Measurements from ENCODE around the gene CLMN.

CLMN gene

GRCh38 chr14:95301527-95302187 lies 18.1 kb downstream of the CLMN start:
- DNase-seq = no peak

DNA sequence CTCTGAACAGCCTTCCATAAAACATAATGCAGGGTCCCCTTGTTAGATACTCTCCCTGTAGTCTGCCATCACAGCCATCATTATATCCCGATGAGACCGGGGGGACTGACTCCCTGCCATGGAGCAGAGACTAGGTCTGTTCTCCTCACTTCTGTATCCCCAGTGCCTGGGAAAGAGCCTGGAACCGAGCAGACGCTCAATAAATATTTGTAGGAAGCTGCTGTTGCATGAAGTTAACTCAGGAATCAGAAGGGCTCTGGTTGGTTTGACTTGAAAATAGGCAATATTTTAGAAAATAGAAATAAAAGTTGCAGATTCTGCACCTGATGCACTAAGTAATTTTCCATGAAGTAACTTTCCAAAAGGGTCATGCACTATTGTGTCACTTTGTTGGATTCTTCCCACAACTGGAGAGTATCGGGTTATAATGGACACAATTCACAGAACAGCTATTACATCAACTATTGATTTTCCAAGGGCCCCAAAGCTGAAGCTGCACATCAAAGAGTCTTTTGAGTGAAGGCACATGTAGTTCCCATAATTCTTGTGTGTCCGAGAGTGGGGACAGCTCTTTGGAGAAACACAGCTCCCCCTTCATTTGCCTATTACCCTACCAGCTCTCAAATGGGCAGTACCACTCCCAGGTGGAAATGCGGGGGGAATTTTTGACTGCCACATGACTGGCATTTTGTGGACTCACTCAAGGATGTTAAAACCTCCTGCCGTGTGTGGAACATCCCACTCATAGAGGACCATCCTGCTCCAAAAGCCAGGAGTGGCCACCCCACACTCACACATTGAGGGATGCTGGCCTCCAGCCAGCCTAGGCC lies 18.8 kb downstream of the CLMN start:
- DNase-seq = no peak

GRCh38 chr14:95300002-95300696 lies 19.6 kb downstream of the CLMN start:
- DNase-seq = no peak

- DNase-seq = no peak
Observed at GRCh38 chr14:95299271-95299670, 20.4 kb downstream of the CLMN start.

DNA sequence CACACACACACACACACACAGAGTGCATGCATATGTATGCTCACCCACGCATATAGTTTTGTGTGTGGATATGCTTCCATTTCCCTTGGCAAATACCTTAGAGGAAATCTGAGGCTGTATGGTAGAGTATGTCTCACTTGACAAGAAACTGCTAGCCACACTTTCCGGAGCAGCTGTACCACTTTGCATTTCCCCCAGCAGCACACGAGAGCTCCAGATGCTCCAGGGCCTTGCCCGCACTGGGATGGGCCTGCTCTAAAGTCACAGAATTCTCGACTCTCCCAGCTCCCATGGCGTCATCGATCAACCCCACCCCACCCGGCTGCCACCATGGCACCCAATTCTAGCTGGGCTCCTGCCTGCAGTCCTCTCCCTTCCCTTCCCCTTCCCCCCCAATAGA lies 21.9 kb downstream of the CLMN start:
- DNase-seq = no peak

DNA sequence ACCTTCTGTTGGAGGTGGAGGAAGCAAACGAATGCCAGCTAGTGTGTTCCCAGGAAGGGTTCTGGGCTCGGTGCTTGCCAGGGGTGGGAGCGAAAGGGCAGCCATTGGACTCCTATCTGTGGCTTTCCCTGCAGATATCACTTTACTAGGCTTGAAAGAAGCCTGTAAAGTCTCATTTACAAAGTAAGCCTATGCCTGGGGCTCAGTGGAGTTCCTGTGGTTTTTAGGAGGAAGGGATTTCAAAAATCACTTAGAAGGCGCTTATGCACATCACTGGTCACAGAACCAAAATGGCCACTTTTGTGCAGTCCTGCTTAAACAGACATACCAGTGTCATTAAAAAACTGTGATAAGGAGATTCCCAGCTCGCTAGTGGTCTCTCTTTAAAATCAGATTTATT lies 22.7 kb downstream of the CLMN start:
- DNase-seq = no peak

- no peak for DNase-seq
Observed at GRCh38 chr14:95295600-95296376, 23.9 kb downstream of the CLMN start.

GRCh38 chr14:95294834-95295599 lies 24.7 kb downstream of the CLMN start:
- DNase-seq = no peak

DNA sequence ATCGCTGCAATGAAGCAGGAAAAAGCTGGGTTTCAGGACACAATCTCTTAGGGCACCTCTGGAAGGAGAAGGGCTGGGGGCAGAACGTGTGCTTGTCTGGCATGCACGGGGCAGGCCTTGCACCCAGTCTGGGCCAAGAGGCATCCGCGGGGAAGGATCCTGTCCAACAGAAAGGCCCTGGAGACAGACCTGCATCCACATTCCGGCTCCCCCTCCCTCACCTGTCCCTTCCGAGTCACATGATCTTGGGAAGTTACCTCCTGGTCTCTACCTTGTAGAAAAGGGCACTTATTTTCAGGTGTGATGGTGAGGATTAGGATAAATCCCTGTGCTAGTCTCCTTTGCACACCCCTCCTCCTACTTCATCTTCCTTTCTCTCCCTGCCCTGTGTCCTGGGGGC lies 25.4 kb downstream of the CLMN start:
- no peak for DNase-seq

DNA sequence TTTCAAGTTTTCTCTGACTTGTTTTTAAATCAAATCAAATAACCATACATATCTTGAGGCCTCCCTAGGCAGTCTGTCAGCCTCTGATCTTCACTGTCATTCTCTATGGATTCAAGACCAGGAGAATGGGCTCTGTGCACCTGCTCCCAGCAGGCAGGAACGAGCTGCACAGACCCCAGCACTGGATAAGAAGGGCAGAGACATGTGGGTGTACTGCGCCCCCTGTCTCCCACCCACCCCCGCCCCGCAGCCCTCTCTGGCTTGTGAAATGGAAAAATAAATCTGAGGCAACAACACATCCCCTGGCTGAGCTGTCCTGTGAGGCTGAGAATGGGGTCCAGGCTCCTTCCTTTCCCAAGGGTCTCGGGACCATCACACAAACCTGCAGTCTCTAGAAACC lies 26.3 kb downstream of the CLMN start:
- DNase-seq = no peak

- DNase-seq = no peak
Observed at GRCh38 chr14:95292660-95293425, 26.9 kb downstream of the CLMN start.

DNA sequence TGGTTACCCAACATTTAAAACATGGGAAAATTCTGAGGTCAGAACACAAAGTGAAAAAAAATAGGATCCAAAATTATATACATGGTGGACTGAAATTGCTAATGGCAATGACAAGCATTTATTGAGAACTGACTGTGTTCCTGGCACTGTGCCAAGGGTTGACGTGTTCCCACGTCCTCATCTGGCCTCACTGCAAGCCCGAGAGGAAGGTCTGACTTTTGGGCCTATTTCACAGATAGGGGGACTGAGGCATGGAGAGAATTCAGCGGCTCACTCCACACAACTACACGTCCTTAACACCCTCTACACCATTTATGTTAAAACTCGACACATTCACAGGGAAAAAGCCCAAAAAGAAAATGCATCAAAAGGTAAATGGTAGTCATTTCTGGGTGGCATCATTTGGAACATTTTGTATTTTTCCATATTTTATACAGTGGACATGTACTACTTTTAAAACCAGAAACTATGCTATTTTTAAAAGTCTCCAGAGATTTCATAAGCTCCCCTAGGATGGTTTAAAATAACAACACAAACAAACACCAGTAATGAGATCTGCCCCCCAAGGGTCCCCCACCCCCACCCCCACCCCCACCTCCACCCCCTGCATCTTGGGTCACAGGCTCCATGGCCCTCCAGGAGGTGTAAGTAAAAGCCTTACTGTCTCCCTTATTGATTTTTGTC lies 27.7 kb downstream of the CLMN start:
- no peak for DNase-seq

DNA sequence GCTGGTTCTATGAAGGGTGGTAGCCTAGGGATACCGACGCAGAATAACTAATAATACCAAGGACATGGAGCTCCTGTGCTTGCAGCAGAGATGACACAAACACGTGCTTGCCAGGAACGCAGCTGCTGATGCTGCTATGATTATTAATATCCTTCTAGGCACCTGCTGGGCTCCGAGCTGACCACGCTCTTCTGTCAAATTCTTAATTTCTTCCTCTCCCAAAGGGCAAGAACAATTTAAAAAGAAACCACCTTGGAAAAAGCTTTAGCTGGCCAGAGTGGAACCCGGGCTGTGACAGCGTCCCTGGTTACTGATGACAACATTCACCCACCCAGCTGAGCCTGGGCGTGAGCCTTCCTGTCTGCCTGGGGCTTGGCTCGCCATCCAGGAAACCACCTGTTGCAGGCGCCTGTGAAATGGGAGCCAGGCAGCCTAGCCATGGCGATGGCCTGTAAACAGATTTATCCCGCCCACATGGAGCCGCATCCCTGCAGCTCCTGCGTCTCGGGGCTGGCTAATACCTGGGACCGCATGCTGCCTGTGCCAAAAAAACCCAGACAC lies 28.8 kb downstream of the CLMN start:
- DNase-seq = no peak

DNA sequence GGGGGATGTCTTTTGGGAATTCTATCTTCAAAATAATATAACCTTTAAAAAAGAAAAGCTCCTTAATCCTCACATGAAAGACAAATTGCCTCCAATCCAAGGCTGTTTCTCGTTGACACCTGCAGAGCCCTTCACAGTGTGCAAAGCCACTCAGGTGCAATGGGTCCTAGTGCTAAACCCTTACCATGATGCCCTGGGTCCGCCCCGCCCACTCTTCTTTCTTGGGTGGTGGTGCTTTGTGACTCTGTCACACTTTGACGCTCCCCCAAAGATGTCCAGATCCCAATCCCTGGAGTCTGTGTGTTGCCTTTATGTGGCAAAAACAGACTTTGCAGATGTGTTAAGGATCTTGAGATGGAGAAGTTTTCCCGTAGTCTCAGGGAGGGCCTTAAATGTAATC lies 29.7 kb downstream of the CLMN start:
- no peak for DNase-seq

- no peak for DNase-seq
Observed at GRCh38 chr14:95289323-95290010, 30.2 kb downstream of the CLMN start.

- no peak for DNase-seq
Observed at GRCh38 chr14:95288672-95289322, 30.9 kb downstream of the CLMN start.

DNA sequence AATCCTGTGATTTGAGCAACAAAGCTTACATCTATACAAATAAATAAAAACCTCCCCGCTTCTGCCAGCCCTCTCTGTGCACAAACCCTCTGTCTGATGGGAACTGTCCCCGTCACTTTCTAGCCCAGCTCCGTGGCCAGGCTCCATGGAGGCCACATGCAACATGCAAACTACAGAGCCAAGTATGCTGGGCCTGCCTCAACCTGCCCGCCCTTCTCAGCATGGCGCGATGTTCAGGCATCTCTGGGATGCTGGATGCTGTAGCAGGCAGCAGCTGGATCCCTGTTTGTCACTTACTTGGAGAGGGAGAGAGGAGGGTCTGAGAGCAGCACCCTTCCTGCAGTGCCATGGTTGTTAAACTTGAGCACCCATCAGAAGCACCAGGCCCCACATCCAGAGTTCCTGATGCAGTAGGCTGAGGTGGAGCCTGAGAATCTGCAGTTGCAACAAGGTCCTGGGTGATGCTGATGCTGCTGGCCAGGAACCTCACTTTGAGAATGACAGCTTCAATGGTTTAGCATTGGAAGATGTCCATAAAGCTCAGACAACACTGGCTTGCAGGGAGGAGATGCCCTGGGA lies 32.4 kb downstream of the CLMN start:
- no peak for DNase-seq

DNA sequence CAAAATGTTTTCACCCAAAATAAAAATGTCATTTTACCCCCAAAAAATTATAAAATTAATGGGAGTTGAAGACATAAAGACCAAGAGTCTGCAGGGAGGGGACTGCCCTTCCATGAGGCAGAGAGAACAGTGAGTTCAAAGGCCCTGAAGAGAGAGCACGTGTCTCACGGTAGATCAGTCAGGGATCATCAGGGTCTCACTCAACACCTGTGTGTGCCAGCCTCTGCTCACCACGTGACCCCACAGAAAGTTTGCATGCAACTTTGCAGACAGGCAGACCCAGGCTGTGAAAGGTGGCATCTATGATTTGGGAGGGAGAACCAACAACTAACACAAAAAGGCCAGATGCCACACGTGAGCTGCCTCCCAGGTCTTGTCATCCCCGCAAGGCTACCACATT lies 33.1 kb downstream of the CLMN start:
- DNase-seq = no peak

DNA sequence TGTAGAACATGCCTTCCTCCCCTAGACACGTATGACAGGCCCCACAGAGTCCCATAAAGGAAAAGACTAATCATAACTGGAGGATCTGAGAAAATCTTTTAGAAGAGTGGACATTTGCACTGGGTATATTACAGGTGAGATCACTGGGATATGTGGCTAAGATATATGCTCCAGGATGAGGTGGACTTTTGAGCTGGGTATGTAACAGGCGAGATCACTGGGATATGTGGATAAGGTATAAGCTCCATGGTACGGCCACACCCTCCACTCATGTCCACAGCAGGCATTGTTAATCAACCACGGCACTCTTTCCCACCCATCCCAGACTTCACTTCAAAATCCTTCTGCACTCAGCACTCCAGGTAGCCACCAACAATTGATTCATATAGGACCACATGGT lies 34.1 kb downstream of the CLMN start:
- no peak for DNase-seq
